Measurements from ENCODE around the gene CPT1A. TPM values are rescaled to one million over a fixed set of nuclear protein-coding genes. Genes with fewer than 3 reads are reported as not detected.
A peak's percentile ranks its signal among the peaks of the same experiment; 100 is the strongest.

CPT1A gene
- total RNA-seq, 1 donor from 2014 or later, result 36.1 TPM

DNA sequence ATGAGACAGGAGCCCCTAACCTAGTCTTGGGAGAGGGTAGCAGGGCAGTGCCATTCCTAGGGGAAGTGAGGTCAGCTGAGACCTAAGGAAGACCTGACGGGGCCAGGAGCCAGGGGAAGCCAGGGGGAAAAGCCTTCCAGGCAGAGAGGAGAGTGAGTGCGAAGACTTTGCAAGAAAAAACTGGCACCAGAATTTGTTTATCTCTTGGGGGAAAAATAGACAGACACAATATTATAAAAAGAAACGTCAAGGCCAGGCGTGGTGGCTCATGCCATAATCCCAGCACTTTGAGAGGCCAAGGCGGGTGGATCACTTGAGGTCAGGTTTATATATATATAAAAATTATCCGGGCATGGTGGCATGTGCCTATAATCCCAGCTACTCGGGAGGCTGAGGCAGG is 63.5 kb downstream of the CPT1A start:
- no peak for DNase-seq (ENCODE audit: extremely low spot score, unreplicated experiment)
- Mint-ChIP-seq H3K27me3 (no peaks in the 10 kb centered on the region), H3K9me3 (no peaks in the 10 kb centered on the region), H3K27ac (no peak overlapping the region), H3K36me3 (peaks cover 27% of the 10 kb centered on the region), H3K4me3 (no peak overlapping the region), H3K4me1 (ENCODE audit: unreplicated experiment) (peaks cover 6% of the 10 kb centered on the region)
- TF ChIP-seq, protein P1, sequence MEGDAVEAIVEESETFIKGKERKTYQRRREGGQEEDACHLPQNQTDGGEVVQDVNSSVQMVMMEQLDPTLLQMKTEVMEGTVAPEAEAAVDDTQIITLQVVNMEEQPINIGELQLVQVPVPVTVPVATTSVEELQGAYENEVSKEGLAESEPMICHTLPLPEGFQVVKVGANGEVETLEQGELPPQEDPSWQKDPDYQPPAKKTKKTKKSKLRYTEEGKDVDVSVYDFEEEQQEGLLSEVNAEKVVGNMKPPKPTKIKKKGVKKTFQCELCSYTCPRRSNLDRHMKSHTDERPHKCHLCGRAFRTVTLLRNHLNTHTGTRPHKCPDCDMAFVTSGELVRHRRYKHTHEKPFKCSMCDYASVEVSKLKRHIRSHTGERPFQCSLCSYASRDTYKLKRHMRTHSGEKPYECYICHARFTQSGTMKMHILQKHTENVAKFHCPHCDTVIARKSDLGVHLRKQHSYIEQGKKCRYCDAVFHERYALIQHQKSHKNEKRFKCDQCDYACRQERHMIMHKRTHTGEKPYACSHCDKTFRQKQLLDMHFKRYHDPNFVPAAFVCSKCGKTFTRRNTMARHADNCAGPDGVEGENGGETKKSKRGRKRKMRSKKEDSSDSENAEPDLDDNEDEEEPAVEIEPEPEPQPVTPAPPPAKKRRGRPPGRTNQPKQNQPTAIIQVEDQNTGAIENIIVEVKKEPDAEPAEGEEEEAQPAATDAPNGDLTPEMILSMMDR (conservative IDR thresholded peaks at IDR 0.05), result no peak

DNA sequence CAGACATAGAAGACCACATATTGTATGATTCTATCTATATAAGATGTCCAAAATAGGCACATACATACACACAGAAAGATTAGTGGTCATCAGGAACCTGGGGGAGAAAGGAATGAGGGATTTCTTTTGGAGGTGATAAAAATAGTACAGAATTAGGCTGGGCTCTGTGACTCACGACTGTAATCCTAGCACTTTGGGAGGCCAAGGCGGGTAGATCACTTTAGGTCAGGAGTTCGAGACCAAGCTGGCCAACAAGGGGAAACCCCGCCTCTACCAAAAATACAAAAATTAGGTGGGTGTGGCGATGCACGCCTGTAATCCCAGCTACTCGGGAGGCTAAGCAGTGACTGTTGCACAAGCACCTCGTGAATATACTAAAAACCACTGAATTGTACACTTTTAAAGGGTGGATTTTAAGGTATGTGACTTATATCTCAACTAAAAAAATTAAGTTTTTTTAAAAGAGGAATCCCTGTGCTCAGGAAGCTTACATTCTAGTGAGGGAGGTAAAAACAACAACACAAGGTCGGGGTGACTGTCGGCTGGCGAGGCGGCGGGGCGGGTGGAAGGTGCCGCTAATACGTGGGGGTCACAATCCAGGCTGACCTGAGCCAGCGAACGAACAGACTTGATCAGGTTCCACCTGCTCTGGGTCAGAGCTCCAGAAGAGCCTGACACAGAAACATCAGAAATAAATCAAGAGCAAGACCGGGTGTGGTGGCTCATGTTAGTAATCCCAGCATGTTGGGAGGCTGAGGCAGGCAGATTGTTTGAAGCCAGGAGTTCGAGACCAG is 65.1 kb downstream of the CPT1A start:
- Mint-ChIP-seq H3K27me3 (no peaks in the 10 kb centered on the region), H3K36me3 (peaks cover 27% of the 10 kb centered on the region), H3K4me1 (ENCODE audit: unreplicated experiment) (peaks cover 6% of the 10 kb centered on the region)

GRCh38 chr11:68775951-68776388 is 65.7 kb downstream of the CPT1A start:
- peaks cover 6% of the 10 kb centered on the region for H3K4me1 Mint-ChIP-seq (ENCODE audit: unreplicated experiment)
- no peak for DNase-seq (ENCODE audit: extremely low spot score, unreplicated experiment)
- H3K4me3 Mint-ChIP-seq, result peak overlapping the region; percentile 38
- peaks cover 26% of the 10 kb centered on the region for H3K36me3 Mint-ChIP-seq
- TF ChIP-seq, protein P1 (conservative IDR thresholded peaks at IDR 0.05), result no peak
- H3K27me3 Mint-ChIP-seq, result no peaks in the 10 kb centered on the region
- H3K9me3 Mint-ChIP-seq, result no peaks in the 10 kb centered on the region
- peak overlapping the region; percentile 97 for H3K27ac Mint-ChIP-seq

More for the DNA sequence above, 65.1 kb downstream of the CPT1A start:
- Mint-ChIP-seq H3K9me3 (no peaks in the 10 kb centered on the region), H3K27ac (peak overlapping the region; percentile 97), H3K4me3 (peak overlapping the region; percentile 38)
- no peak for DNase-seq (ENCODE audit: extremely low spot score, unreplicated experiment)
- TF ChIP-seq, protein P1 (conservative IDR thresholded peaks at IDR 0.05), result no peak

DNA sequence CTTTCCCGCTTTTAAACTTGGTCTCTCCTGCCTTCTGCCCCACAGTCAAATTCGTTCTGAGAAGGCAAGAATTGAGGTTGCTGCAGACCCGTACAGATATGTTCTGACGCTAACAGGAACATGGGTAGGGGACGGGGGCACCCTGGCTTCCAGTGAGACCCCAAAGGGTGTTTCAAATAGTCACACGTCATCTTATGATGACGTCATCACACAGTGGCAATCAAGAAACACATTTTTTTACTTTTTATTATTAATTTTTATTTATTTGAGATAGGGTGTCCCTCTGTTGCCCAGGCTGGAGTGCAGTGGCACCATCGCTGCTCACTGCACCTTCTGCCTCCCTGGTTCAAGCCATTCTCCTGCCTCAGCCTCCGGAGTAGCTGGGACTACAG is 67.5 kb downstream of the CPT1A start:
- TF ChIP-seq, protein P1 (conservative IDR thresholded peaks at IDR 0.05), result no peak
- Mint-ChIP-seq H3K4me3 (no peak overlapping the region), H3K4me1 (ENCODE audit: unreplicated experiment) (peaks cover 13% of the 10 kb centered on the region), H3K27ac (no peak overlapping the region), H3K27me3 (peaks cover 4% of the 10 kb centered on the region), H3K9me3 (no peaks in the 10 kb centered on the region), H3K36me3 (peaks cover 25% of the 10 kb centered on the region)
- no peak for DNase-seq (ENCODE audit: extremely low spot score, unreplicated experiment)

GRCh38 chr11:68773521-68774193 is 68.1 kb downstream of the CPT1A start:
- Mint-ChIP-seq H3K9me3 (no peaks in the 10 kb centered on the region), H3K4me3 (no peak overlapping the region), H3K4me1 (ENCODE audit: unreplicated experiment) (peaks cover 13% of the 10 kb centered on the region), H3K27ac (no peak overlapping the region), H3K36me3 (peaks cover 29% of the 10 kb centered on the region), H3K27me3 (peaks cover 4% of the 10 kb centered on the region)
- TF ChIP-seq, protein P1 (conservative IDR thresholded peaks at IDR 0.05), result no peak
- no peak for DNase-seq (ENCODE audit: extremely low spot score, unreplicated experiment)
